ENCODE results near the gene CDKAL1.

- TF ChIP-seq POLR2AphosphoS5 (IDR thresholded peaks at IDR 0.05; ENCODE audit: insufficient read depth in 1 of 2, low read depth in 1 of 2) (no peak), CTCF (IDR thresholded peaks at IDR 0.05) (no peak), POLR2A (IDR thresholded peaks at IDR 0.05) (no peak)
These were observed 405.0 kb downstream of the CDKAL1 start for GRCh38 chr6:20939161-20939775.

All from vagina (tissue), 2 donors.